ENCODE measurements around the gene PROK1. TPM values are rescaled to one million over a fixed set of nuclear protein-coding genes. Genes with fewer than 3 reads are reported as not detected.

Gene PROK1
- total RNA-seq, 1 donor from 2014 or later, result 7.4 TPM

DNA sequence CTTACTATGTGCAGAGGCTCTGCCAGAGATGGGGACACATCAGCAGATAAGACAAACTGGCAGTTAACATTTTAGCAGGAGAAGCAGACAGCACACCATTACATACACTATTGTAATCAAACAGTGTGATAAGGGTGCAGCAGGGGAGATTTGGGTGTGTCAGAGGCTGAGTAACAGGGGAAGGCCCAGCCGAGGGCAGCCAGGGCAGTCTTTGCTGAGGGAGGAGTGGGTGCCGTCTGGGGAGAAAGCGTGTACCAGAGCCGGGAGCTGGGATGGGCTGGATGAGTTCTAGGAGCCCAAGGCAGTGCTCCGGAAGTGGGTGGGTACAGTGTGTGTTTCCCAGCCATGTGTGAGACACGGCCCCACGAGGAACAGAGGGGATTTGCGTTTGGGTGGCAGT lies 36.8 kb downstream of the PROK1 start:
- Histone ChIP-seq H3K27ac (no peak overlapping the region), H3K4me3 (no peak overlapping the region), H3K36me3 (no peaks in the 10 kb centered on the region), H3K9me3 (no peaks in the 10 kb centered on the region), H3K4me1 (no peaks in the 10 kb centered on the region), H3K27me3 (no peaks in the 10 kb centered on the region)
- intact Hi-C loops (cut with DNase I), result no loop called here
- TF ChIP-seq POLR2A (IDR thresholded peaks at IDR 0.05) (no peak), POLR2AphosphoS5 (IDR thresholded peaks at IDR 0.05; ENCODE audit: insufficient read depth in 1 of 2, low read depth in 1 of 2) (no peak)
- TF ChIP-seq, protein P1, sequence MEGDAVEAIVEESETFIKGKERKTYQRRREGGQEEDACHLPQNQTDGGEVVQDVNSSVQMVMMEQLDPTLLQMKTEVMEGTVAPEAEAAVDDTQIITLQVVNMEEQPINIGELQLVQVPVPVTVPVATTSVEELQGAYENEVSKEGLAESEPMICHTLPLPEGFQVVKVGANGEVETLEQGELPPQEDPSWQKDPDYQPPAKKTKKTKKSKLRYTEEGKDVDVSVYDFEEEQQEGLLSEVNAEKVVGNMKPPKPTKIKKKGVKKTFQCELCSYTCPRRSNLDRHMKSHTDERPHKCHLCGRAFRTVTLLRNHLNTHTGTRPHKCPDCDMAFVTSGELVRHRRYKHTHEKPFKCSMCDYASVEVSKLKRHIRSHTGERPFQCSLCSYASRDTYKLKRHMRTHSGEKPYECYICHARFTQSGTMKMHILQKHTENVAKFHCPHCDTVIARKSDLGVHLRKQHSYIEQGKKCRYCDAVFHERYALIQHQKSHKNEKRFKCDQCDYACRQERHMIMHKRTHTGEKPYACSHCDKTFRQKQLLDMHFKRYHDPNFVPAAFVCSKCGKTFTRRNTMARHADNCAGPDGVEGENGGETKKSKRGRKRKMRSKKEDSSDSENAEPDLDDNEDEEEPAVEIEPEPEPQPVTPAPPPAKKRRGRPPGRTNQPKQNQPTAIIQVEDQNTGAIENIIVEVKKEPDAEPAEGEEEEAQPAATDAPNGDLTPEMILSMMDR (IDR thresholded peaks at IDR 0.05), result no peak
- DNase-seq (ENCODE audit: extremely low spot score in 2 of 2), result no peak

DNA sequence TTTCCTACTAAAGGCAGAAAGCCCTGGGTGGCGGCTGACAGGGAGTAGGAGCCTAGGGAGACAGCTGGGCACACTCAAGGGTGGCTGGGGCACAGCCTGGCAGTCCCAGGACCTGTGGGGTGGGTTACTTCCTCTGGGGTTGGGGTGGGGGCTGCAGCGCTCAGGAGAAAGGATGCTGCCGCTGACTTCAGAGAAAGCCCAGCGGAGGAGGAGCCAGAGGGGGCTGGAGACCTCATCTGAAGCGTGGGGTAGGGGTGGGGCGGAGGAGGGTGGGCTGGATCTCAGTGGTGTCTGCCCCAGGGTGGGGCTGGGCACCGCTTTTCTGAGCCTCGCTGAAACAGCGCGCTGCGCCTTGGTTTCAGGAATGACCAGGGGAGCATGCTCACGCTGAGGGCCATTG lies 37.2 kb downstream of the PROK1 start:
- Histone ChIP-seq H3K4me3 (no peak overlapping the region), H3K27ac (no peak overlapping the region), H3K4me1 (no peaks in the 10 kb centered on the region), H3K9me3 (no peaks in the 10 kb centered on the region), H3K27me3 (no peaks in the 10 kb centered on the region), H3K36me3 (no peaks in the 10 kb centered on the region)
- TF ChIP-seq, protein P1 (IDR thresholded peaks at IDR 0.05), result no peak
- intact Hi-C loops (cut with DNase I), result no loop called here
- no peak for DNase-seq (ENCODE audit: extremely low spot score in 2 of 2)

DNA sequence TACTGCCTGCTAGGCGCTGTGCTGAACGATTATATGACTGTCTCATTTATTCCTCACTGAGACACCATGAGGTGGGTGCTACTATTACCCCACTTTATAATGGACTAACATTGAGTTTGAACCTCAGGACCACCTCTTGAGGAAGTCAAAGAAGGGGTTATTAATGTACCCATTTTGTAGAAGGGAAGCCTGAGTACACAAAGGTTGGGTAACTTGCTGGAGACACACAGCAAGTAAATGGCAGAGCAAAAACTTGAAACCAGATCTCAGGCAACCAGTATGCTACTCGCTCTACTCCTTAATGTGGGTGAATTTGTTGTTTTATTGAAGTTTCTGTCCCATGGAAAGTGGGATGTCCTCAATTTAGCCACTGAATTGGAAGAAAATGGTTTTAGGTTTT lies 37.9 kb downstream of the PROK1 start:
- Histone ChIP-seq H3K27ac (no peak overlapping the region), H3K27me3 (no peaks in the 10 kb centered on the region), H3K4me1 (no peaks in the 10 kb centered on the region), H3K36me3 (no peaks in the 10 kb centered on the region), H3K9me3 (no peaks in the 10 kb centered on the region), H3K4me3 (no peak overlapping the region)
- intact Hi-C loops (cut with DNase I), result no loop called here
- no peak for DNase-seq (ENCODE audit: extremely low spot score in 2 of 2)
- TF ChIP-seq POLR2A (IDR thresholded peaks at IDR 0.05), result no peak
- TF ChIP-seq, protein P1 (IDR thresholded peaks at IDR 0.05), result no peak
- no peak for TF ChIP-seq POLR2AphosphoS5 (IDR thresholded peaks at IDR 0.05; ENCODE audit: insufficient read depth in 1 of 2, low read depth in 1 of 2)

DNA sequence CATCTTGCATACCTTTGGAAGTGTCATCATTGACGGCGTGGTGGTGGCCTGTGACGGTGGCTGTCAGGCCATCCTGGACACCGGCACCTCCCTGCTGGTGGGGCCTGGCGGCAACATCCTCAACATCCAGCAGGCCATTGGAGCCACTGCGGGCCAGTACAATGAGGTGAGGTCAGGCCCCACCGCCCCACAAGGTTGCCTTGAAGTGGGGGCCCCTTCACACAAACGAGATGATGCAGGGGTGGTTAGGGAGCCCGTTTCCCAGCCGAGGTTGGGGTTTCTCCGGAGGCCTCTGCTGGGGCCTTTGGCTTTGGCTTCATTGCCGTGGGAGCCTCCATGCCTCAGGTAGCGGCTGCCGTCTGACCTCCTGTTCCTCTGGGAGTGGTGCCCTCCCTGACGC lies 38.5 kb downstream of the PROK1 start:
- TF ChIP-seq POLR2AphosphoS5 (IDR thresholded peaks at IDR 0.05; ENCODE audit: insufficient read depth in 1 of 2, low read depth in 1 of 2), result no peak
- TF ChIP-seq POLR2A (IDR thresholded peaks at IDR 0.05), result no peak
- TF ChIP-seq, protein P1 (IDR thresholded peaks at IDR 0.05), result no peak
- DNase-seq (ENCODE audit: extremely low spot score in 2 of 2), result no peak
- H3K36me3 ChIP-seq, result no peaks in the 10 kb centered on the region
- intact Hi-C loops (cut with DNase I), result no loop called here
- no peak overlapping the region for H3K27ac ChIP-seq
- no peak overlapping the region for H3K4me3 ChIP-seq
- no peaks in the 10 kb centered on the region for H3K9me3 ChIP-seq
- no peaks in the 10 kb centered on the region for H3K4me1 ChIP-seq
- H3K27me3 ChIP-seq, result no peaks in the 10 kb centered on the region

DNA sequence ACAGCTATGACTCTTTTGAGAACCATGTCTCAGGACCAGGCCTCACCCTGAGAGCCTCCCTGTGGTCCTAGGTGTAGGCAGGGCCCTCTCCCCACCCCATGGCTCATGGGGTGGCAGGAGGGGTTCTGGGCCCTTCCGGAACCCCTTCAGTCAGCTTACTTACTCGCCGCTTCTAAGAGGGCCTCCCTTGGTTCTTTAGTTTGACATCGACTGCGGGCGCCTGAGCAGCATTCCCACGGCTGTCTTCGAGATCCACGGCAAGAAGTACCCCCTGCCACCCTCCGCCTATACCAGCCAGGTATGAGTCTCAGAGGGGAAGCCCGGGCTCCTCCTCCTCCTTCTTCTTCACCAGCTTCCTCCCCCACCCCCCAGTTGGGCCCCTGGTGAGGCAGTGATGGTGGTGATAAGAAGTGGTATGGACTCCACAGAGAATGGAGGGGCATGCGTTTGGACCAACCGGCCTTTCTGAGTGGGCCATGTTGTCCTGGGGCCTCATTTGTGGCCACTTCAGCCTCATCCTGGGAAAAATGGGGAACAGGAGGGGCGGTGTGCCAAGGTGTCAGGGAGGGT lies 39.1 kb downstream of the PROK1 start:
- Histone ChIP-seq H3K27me3 (no peaks in the 10 kb centered on the region), H3K9me3 (no peaks in the 10 kb centered on the region), H3K4me1 (no peaks in the 10 kb centered on the region), H3K4me3 (no peak overlapping the region), H3K36me3 (no peaks in the 10 kb centered on the region), H3K27ac (no peak overlapping the region)
- TF ChIP-seq POLR2A (IDR thresholded peaks at IDR 0.05) (no peak), POLR2AphosphoS5 (IDR thresholded peaks at IDR 0.05; ENCODE audit: insufficient read depth in 1 of 2, low read depth in 1 of 2) (no peak)
- TF ChIP-seq, protein P1 (IDR thresholded peaks at IDR 0.05), result no peak
- DNase-seq (ENCODE audit: extremely low spot score in 2 of 2), result no peak
- intact Hi-C loops (cut with DNase I), result no loop called here
